HepG2 (cell line): ENCODE results near the gene TMEM269. TPM values are rescaled to one million over a fixed set of nuclear protein-coding genes. Genes with fewer than 3 reads are reported as not detected.

Source experiments
- ATAC-seq: fragments of 200-7000 bp; cut with Tn5 transposase; 3 replicates; pipeline ENCODE4 v1.9.1; 2020; ENCODE audit warnings: mild to moderate bottlenecking, moderate library complexity
- BruUV-seq: library from RNA; stranded (reverse); fragments of 400-500 nt; replicated peaks from 2 replicates; lab custom pipeline; 2021; lab: Mats Ljungman, UMichigan
- CTCF ChIA-PET: fragments of 300-600 bp; formaldehyde crosslinking; extraction: SDS; loops from one replicate; lab custom pipeline; 2021; ENCODE audit warnings: low total read pairs, inconsistent platforms, low intra/inter-chr PET ratio; lab: Yijun Ruan, JAX
- POLR2A ChIA-PET: fragments of 350-600 bp; sonication (Branson Sonifier 250); formaldehyde crosslinking; loops from one replicate; lab custom pipeline; 2020; ENCODE audit warnings: antibody characterized with exemption, inconsistent platforms; lab: Yijun Ruan, JAX
- DNase-seq: peaks from one replicate; pipeline ENCODE4 v3.0.0-alpha.2; 2015; ENCODE audit warnings: low spot score
- FAIRE-seq: peaks from 3 replicates; lab custom pipeline; 2011; peaks lifted over from hg19 to GRCh38; lab: Jason Lieb, UNC
- H2AFZ ChIP-seq: one replicate; pipeline ENCODE4 v1.6.1; 2011; ENCODE audit warnings: low read length, inconsistent platforms
- H3K27ac ChIP-seq: fragments of 300-600 bp; 3 replicates; pipeline ENCODE4 v1.8.0; 2011; ENCODE audit warnings: mixed run types, mild to moderate bottlenecking, mixed read lengths, low read length, inconsistent platforms; ENCODE audit not compliant: insufficient read depth; ENCODE audit errors: extremely low read length
- H3K27me3 ChIP-seq, 2 experiments: fragments of 200-600 bp in 1 of 2; 2 replicates in 1 of 2; 3 replicates in 1 of 2; pipeline versions ENCODE4 v1.6.0 to v1.8.0; 2011; ENCODE audit warnings: low read length in 2 of 2, mild to moderate bottlenecking in 2 of 2, moderate library complexity in 2 of 2, inconsistent platforms in 1 of 2; ENCODE audit not compliant: insufficient read depth in 2 of 2, control insufficient read depth in 1 of 2
- H3K36me3 ChIP-seq, 2 experiments: fragments of 200-600 bp in 1 of 2; replicated peaks in 1 of 2; 2 replicates in 1 of 2; 3 replicates in 1 of 2; pipeline versions ENCODE4 v1.5.1 to v1.8.0; 2011; ENCODE audit warnings: low read length in 2 of 2, inconsistent platforms in 1 of 2; ENCODE audit not compliant: insufficient read depth in 2 of 2, control insufficient read depth in 1 of 2
- H3K4me1 ChIP-seq: 2 replicates; pipeline ENCODE4 v1.5.1; 2012; ENCODE audit warnings: low read length, inconsistent platforms; ENCODE audit not compliant: insufficient read depth
- H3K4me2 ChIP-seq: 2 replicates; pipeline ENCODE4 v1.6.0; 2011; ENCODE audit warnings: low read depth, low read length, inconsistent platforms
- H3K4me3 ChIP-seq, 3 experiments: fragments of 200-600 bp in 1 of 3; sonication (generic), shearing (Covaris generic) in 1 of 3; replicated peaks in 1 of 3; 2 replicates each; pipeline ENCODE4 v1.5.1; 2011 to 2016; ENCODE audit warnings: low read length in 3 of 3, inconsistent platforms in 2 of 3, low read depth in 2 of 3, mild to moderate bottlenecking in 2 of 3, control low read depth in 1 of 3, mixed read lengths in 1 of 3; ENCODE audit not compliant: insufficient read depth in 1 of 3
- H3K79me2 ChIP-seq: one replicate; pipeline ENCODE4 v1.6.1; 2011; ENCODE audit warnings: low read length, inconsistent platforms; ENCODE audit not compliant: insufficient read depth
- H3K9ac ChIP-seq: 2 replicates; pipeline ENCODE4 v1.6.0; 2011; ENCODE audit warnings: mild to moderate bottlenecking, low read depth, low read length, inconsistent platforms; ENCODE audit not compliant: insufficient read depth
- H3K9me3 ChIP-seq: 2 replicates; pipeline ENCODE4 v1.5.1; 2012; ENCODE audit warnings: mild to moderate bottlenecking, low read length
- H4K20me1 ChIP-seq: 2 replicates; pipeline ENCODE4 v1.6.0; 2011; ENCODE audit warnings: inconsistent platforms, mild to moderate bottlenecking, low read length, moderate library complexity; ENCODE audit not compliant: insufficient read depth
- DPF2 ChIP-seq: sonication (generic); formaldehyde crosslinking; IDR thresholded peaks from 2 replicates; pipeline ENCODE4 v1.4.0; 2020; ENCODE audit warnings: mild to moderate bottlenecking, low read depth, missing genetic modification reagents, borderline replicate concordance
- FOSL1 ChIP-seq: sonication (generic); formaldehyde crosslinking; IDR thresholded peaks from 2 replicates; pipeline ENCODE4 v1.9.0; 2021; ENCODE audit warnings: missing genetic modification reagents, borderline replicate concordance
- HCFC1 ChIP-seq: fragments of 150-350 bp; IDR thresholded peaks from 2 replicates; pipeline ENCODE4 v1.6.1; 2014; ENCODE audit warnings: low read depth, low read length
- NFKB2 ChIP-seq: sonication (generic); formaldehyde crosslinking; IDR thresholded peaks from 2 replicates; pipeline ENCODE4 v1.4.0; 2020; ENCODE audit warnings: missing genetic modification reagents, borderline replicate concordance
- NR3C1 ChIP-seq: sonication (generic); formaldehyde crosslinking; IDR thresholded peaks from 2 replicates; pipeline ENCODE4 v1.4.0; 2020; ENCODE audit warnings: missing genetic modification reagents
- RFXANK ChIP-seq: IDR thresholded peaks from 2 replicates; pipeline ENCODE4 v1.6.1; 2016
- SYNCRIP ChIP-seq: fragments of 200-400 bp; formaldehyde crosslinking; IDR thresholded peaks from 2 replicates; pipeline ENCODE4 v1.6.1; 2018; ENCODE audit warnings: mild to moderate bottlenecking, low read depth, low read length; ENCODE audit not compliant: insufficient read depth
- ZNF12 ChIP-seq: sonication (generic); formaldehyde crosslinking; IDR thresholded peaks from 2 replicates; pipeline ENCODE4 v1.5.0; 2020; ENCODE audit warnings: missing genetic modification reagents
- ZNF160 ChIP-seq: sonication (generic); formaldehyde crosslinking; IDR thresholded peaks from 2 replicates; pipeline ENCODE4 v1.8.0; 2022; ENCODE audit warnings: mild to moderate bottlenecking, inconsistent platforms, missing genetic modification reagents
- ZNF205 ChIP-seq: IDR thresholded peaks from 2 replicates; pipeline ENCODE4 v1.6.1; 2018; ENCODE audit warnings: missing biosample characterization, missing genetic modification reagents
- ZNF792 ChIP-seq: IDR thresholded peaks from 2 replicates; pipeline ENCODE4 v1.6.1; 2016
- in situ Hi-C: cut with HindIII; loops from 2 replicates; pipeline ENCODE4 v1.10.0; 2017; ENCODE audit warnings: low pct_unique_long_range_greater_than_20kb; ENCODE audit not compliant: extremely low pct_ligation_motif_present
- intact Hi-C: fragments of 100-400 bp; cut with micrococcal nuclease; formaldehyde crosslinking; loops from one replicate; pipeline ENCODE4 v1.10.0; 2022; ENCODE audit not compliant: unreplicated experiment
- polyA plus RNA-seq, 8 experiments: library from polyadenylated mRNA; depleted of rRNA in 3 of 8; stranded (reverse) in 7 of 8; unstranded in 1 of 8; fragments of >200 nt; fragmentation: Illumina TruSeq in 4 of 8; extraction: Trizol in 4 of 8; gene quantifications; 2 replicates each; pipeline versions ENCODE4 v1.2.1 to v1.2.3, GENCODE V29; 2011 to 2016; ENCODE audit warnings: low read depth in 4 of 8, missing spikeins in 1 of 8, mixed read lengths in 1 of 8; ENCODE audit not compliant: insufficient read depth in 1 of 8
- total RNA-seq, 5 experiments: library from RNA; depleted of rRNA; stranded (reverse); fragments of >200 nt; fragmentation: Illumina TruSeq; extraction: Trizol; gene quantifications; 2 replicates each; pipeline ENCODE4 v1.2.3, GENCODE V29; 2016; ENCODE audit warnings: low read depth in 1 of 5
- TF ChIP-seq, protein P1 (sequence below), 2 experiments: sonication (generic) in 1 of 2; formaldehyde crosslinking in 1 of 2; IDR thresholded peaks; 2 replicates each; pipeline versions ENCODE4 v1.4.0 to v1.6.1; 2018 to 2020; ENCODE audit warnings: missing genetic modification reagents in 2 of 2, borderline replicate concordance in 1 of 2, low read depth in 1 of 2, mild to moderate bottlenecking in 1 of 2, missing biosample characterization in 1 of 2

TMEM269 gene
- total and polyA plus RNA-seq, 2 of the 13 experiments (the other 11 are each of a cell fraction or from before 2014, with no cell fraction given) = 0.15 to 0.21 TPM

- TF ChIP-seq, protein P1, sequence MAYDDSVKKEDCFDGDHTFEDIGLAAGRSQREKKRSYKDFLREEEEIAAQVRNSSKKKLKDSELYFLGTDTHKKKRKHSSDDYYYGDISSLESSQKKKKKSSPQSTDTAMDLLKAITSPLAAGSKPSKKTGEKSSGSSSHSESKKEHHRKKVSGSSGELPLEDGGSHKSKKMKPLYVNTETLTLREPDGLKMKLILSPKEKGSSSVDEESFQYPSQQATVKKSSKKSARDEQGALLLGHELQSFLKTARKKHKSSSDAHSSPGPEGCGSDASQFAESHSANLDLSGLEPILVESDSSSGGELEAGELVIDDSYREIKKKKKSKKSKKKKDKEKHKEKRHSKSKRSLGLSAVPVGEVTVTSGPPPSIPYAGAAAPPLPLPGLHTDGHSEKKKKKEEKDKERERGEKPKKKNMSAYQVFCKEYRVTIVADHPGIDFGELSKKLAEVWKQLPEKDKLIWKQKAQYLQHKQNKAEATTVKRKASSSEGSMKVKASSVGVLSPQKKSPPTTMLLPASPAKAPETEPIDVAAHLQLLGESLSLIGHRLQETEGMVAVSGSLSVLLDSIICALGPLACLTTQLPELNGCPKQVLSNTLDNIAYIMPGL (CRISPR knock-in tag; IDR thresholded peaks at IDR 0.05; ENCODE audit: borderline replicate concordance in 1 of 2, low read depth in 1 of 2) = no peak
- TF ChIP-seq DPF2 (CRISPR knock-in tag) (no peak), ZNF792 (CRISPR knock-in tag) (no peak), FOSL1 (CRISPR knock-in tag) (no peak), NFKB2 (CRISPR knock-in tag) (no peak)
Measured at GRCh38 chr1:42801832-42802473, 17.2 kb downstream of the TMEM269 start (continued).

GRCh38 chr1:42806171-42806570 lies 21.4 kb downstream of the TMEM269 start:
- H3K4me3 ChIP-seq = no peak overlapping the region
- no peak overlapping the region for H2AFZ ChIP-seq
- in situ Hi-C loops = no loop called here
- no peak overlapping the region for H3K4me2 ChIP-seq
- no peaks in the 10 kb centered on the region for H3K4me1 ChIP-seq
- intact Hi-C loops = no loop called here
- POLR2A ChIA-PET = no interaction called here
- CTCF ChIA-PET = no interaction called here
- peaks cover under 1 to 2% of the 10 kb centered on the region in 2 experiments; a peak in 2 of 5 replicates for H3K36me3 ChIP-seq
- TF ChIP-seq ZNF160 (CRISPR knock-in tag) (no peak), ZNF12 (CRISPR knock-in tag) (no peak), SYNCRIP (no peak), ZNF205 (no peak), RFXANK (no peak), NR3C1 (CRISPR knock-in tag) (no peak), HCFC1 (no peak)
- ATAC-seq (no peak), DNase-seq (no peak), FAIRE-seq (no peak)
- H3K79me2 ChIP-seq = no peaks in the 10 kb centered on the region
- H3K9me3 ChIP-seq = no peaks in the 10 kb centered on the region
- H3K9ac ChIP-seq = no peak overlapping the region
- H3K27ac ChIP-seq = no peak overlapping the region
- no peaks in the 10 kb centered on the region for H4K20me1 ChIP-seq
- no peaks in the 10 kb centered on the region; a peak in 1 of 5 replicates for H3K27me3 ChIP-seq
- BruUV-seq = no TSS peak
